Measurements from ENCODE around the gene NKX2-4.
A peak's percentile ranks its signal among the peaks of the same experiment; 100 is the strongest.
"Not testable (repeated sequence)": the region's sequence is repeated elsewhere in the genome, so short reads cannot be mapped to it uniquely, and the experiment has no call there.

Gene NKX2-4

DNA sequence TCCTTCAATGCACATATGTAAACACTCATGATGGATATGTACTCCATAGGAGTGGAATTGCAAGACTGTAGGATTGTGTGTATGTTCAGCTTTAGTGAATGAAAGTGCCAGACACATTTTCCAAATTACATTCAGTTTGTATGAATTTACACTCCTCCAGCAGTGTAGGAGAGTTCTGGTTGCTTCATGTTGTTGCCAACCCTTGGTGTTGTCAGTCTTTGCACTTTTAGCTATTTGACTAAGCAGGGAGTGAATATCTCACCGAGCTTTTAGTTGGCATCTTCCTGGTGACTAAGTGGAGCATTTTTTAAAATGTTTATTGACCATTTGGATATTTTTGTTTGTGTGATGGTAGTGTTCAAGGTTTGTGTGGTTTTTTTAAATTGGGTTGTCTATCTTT is 23.9 kb downstream of the NKX2-4 start:
- DNase-seq (ENCODE audit: low read depth) = no peak
- H3K4me3 ChIP-seq (ENCODE audit: low read length) = no peak overlapping the region
- TF ChIP-seq CTCF (IDR thresholded peaks at IDR 0.05; ENCODE audit: insufficient read depth, low read depth, low read length, missing control alignments) = no peak

GRCh38 chr20:21372016-21372415 is 25.3 kb downstream of the NKX2-4 start:
- TF ChIP-seq CTCF (IDR thresholded peaks at IDR 0.05; ENCODE audit: insufficient read depth, low read depth, low read length, missing control alignments) = no peak
- no peak for DNase-seq (ENCODE audit: low read depth)
- no peak overlapping the region for H3K4me3 ChIP-seq (ENCODE audit: low read length)

DNA sequence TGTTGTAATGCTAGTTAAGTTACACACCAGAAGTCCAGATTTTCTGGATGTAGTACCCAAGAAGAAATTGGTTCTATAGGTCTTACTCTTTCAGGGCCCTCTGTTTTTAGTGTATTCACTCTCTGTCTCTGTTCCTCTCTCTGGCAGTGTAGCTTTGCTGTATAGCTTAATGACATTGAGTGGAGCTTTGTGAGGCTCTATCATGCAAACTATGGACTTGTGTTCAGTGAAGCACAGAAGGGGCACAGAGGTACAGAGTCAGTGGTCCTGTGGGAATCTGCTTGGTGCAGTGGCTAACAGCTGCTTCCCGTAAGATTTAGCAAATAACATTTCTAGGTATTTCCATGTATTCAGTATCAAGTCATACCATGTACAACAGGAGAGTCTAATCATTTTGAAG is 26.1 kb downstream of the NKX2-4 start:
- DNase-seq (ENCODE audit: low read depth) = no peak
- TF ChIP-seq CTCF (IDR thresholded peaks at IDR 0.05; ENCODE audit: insufficient read depth, low read depth, low read length, missing control alignments) = no peak
- no peak overlapping the region for H3K4me3 ChIP-seq (ENCODE audit: low read length)

DNA sequence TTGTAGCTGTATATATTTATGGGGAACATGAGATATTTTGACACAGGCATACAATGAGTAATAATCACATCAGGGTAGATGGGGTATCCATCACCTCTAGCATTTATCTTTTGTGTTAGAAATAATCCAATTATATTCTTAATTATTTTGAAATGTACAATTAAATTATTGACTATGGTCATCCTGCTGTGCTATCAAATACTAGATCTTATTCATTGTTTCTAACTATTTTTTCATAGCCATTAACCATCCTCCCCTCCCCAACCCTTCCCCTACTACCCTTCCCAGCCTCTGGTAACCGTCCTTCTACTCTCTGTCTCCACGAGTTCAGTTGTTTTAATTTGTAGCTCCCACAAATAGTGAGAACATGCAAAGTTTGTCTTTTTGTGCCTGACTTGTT is 28.5 kb downstream of the NKX2-4 start:
- DNase-seq (ENCODE audit: low read depth) = no peak
- H3K4me3 ChIP-seq (ENCODE audit: low read length) = no peak overlapping the region
- no peak for TF ChIP-seq CTCF (IDR thresholded peaks at IDR 0.05; ENCODE audit: insufficient read depth, low read depth, low read length, missing control alignments)

- DNase-seq (ENCODE audit: low read depth) = peak; percentile 27
- H3K4me3 ChIP-seq (ENCODE audit: low read length) = not testable (repeated sequence)
Measured at GRCh38 chr20:21366273-21366672, 31.1 kb downstream of the NKX2-4 start.

- no peak for TF ChIP-seq CTCF (IDR thresholded peaks at IDR 0.05; ENCODE audit: insufficient read depth, low read depth, low read length, missing control alignments)
- H3K4me3 ChIP-seq (ENCODE audit: low read length) = no peak overlapping the region
- no peak for DNase-seq (ENCODE audit: low read depth)
Measured at GRCh38 chr20:21365771-21366170, 31.6 kb downstream of the NKX2-4 start.

- no peak overlapping the region for H3K4me3 ChIP-seq (ENCODE audit: low read length)
- DNase-seq (ENCODE audit: low read depth) = no peak
- no peak for TF ChIP-seq CTCF (IDR thresholded peaks at IDR 0.05; ENCODE audit: insufficient read depth, low read depth, low read length, missing control alignments)
Measured at GRCh38 chr20:21364413-21364812, 32.9 kb downstream of the NKX2-4 start.

DNA sequence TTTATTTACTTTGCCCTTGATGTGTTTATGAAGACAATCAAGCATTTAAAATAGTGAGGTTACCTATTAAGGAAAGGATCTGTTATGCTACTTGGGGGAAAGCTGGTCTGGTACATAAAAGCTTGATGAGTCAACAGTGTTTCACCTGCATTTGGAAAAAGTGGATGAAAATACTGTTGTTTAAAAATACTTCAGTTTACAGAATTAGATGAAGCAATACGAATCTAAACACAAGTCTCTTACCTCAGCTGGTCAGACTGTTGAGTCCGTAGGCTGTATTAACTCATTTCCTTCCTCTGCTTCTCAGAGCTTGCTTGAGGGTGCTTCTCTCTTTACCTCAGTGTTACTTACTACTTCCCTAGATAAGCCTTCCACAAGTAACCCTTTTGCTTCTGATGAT is 36.1 kb downstream of the NKX2-4 start:
- peak; percentile 68 for DNase-seq (ENCODE audit: low read depth)
- no peak for TF ChIP-seq CTCF (IDR thresholded peaks at IDR 0.05; ENCODE audit: insufficient read depth, low read depth, low read length, missing control alignments)
- no peak overlapping the region for H3K4me3 ChIP-seq (ENCODE audit: low read length)

All from epithelial cell of esophagus (primary cell).